ENCODE data around the gene B9D1.

B9D1 gene

DNA sequence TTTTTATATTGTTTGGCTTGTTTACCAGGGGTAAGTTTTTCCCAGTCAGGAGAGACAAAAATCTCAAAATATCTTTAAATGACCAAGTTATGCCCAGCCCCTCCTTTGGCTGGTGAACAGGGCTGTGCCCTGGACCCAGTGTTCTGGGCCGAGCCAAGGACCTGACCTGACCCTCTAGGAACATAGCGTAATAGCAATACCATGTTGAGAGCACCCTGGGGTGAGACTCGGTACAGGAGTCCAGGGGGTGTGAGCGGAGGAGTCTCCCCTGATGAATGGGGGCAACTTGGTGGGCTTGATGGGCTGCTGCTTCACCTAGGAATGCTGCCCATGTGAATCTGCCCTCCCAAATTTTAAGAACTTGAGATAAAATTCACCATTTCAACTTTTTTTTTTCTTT, 47.4 kb downstream of the B9D1 start:
- Mint-ChIP-seq H3K4me3 (no peak overlapping the region), H3K4me1 (no peaks in the 10 kb centered on the region), H3K27ac (no peak overlapping the region), H3K36me3 (peaks cover 5% of the 10 kb centered on the region), H3K27me3 (no peaks in the 10 kb centered on the region), H3K9me3 (no peaks in the 10 kb centered on the region)

DNA sequence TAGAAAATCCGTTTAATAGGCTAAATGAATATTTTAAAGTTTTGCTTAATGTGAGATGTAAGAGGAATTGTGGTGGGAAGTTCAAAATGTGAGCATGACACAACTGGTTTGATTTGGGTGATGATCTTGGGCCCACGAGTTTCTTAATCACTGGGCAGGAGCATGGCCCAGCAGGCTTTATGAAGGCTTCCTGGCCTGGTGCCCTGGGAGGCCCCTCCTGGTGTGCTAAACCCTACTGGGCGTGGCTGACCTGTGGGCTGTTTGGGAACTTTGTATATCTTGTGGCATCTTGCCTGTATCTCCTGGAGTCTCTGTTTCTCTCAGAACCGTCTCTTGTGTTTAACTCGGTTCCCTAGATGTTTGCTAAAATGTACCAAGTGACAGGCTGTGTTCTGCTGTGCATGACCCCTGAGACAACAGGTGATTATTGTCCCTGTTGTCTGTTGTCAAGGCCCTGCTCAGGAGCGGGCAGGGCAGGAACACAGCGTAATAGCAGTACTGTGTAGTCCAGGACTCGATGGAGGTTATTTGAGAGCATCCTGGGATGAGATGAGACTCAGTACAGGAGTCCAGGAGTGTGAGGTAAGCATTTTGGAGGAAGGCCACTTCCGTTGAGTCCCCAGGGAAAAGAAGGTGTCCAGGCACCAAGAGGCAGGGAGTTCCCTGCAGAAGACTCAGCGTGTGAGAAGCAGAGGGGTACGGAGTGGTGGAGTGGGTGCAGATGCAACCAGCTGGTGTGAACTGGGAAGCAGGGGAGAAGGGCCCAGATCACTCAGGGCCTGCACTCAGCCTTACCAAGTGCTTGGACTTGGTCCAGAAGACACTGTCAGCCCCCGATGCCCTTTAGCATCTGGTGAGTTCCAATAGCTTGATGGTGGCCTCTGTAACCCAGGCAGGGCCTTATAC, 48.5 kb downstream of the B9D1 start:
- no peaks in the 10 kb centered on the region for H3K4me1 Mint-ChIP-seq
- no peaks in the 10 kb centered on the region for H3K9me3 Mint-ChIP-seq
- no peak overlapping the region for H3K4me3 Mint-ChIP-seq
- H3K36me3 Mint-ChIP-seq = peaks cover 5% of the 10 kb centered on the region
- no peaks in the 10 kb centered on the region for H3K27me3 Mint-ChIP-seq
- H3K27ac Mint-ChIP-seq = no peak overlapping the region

DNA sequence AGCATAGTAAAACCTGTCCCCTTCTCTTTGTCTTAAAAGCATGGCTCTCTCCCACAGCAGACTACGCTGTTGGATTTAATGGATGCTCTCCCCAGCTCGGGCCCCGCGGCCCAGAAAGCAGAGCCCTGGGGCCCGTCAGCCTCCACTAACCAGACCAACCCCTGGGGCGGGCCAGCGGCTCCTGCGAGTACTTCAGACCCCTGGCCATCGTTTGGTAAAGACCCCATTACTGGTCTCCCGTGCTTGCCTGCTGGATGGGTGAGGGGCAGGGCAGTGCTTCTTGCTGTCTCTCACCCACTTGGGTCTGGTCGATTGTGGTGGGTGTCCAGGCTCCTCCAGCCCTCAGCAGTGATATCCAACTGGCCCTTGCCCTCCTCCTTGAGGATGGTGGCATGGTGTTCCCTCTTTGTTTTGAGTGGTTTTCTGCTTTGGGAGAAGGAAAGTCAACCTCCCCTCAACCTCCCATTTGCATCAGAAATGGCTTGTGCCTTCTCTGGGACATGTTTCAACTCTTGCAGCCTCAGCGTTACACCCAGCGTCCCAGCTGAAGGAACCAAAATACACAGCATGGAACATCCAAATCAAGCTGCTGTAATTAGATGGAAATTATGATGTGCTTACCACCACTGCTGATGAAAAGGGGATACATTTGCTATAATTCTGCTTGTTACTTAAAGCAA, 49.3 kb downstream of the B9D1 start:
- Mint-ChIP-seq H3K27ac (no peak overlapping the region), H3K27me3 (peaks cover 5% of the 10 kb centered on the region)

DNA sequence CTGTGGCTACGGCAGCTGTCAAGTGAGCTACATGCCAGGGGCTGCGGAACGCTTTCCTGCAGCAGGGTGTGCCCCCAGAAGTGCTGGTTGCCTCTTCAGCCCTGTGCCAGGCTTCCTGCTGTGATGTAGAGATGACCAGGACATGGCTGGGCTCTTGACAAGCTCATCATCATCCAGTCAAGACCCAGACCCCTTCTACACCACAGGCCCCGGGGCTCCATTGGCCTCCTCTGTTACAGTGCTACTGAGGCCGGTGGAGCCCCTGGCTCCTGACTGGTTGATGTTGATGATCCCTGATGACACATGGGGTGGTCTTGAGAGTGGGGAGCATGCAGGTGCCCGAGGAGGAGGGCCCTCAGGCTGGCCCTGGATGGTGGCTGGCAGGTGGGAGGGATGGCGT, 50.1 kb downstream of the B9D1 start:
- Mint-ChIP-seq H3K27me3 (peaks cover 10% of the 10 kb centered on the region), H3K4me3 (no peak overlapping the region), H3K9me3 (no peaks in the 10 kb centered on the region), H3K4me1 (peaks cover 5% of the 10 kb centered on the region), H3K36me3 (peaks cover 5% of the 10 kb centered on the region), H3K27ac (no peak overlapping the region)

More for the DNA sequence above, 49.3 kb downstream of the B9D1 start:
- H3K4me3 Mint-ChIP-seq = no peak overlapping the region
- no peaks in the 10 kb centered on the region for H3K4me1 Mint-ChIP-seq
- no peaks in the 10 kb centered on the region for H3K9me3 Mint-ChIP-seq
- H3K36me3 Mint-ChIP-seq = peaks cover 5% of the 10 kb centered on the region

DNA sequence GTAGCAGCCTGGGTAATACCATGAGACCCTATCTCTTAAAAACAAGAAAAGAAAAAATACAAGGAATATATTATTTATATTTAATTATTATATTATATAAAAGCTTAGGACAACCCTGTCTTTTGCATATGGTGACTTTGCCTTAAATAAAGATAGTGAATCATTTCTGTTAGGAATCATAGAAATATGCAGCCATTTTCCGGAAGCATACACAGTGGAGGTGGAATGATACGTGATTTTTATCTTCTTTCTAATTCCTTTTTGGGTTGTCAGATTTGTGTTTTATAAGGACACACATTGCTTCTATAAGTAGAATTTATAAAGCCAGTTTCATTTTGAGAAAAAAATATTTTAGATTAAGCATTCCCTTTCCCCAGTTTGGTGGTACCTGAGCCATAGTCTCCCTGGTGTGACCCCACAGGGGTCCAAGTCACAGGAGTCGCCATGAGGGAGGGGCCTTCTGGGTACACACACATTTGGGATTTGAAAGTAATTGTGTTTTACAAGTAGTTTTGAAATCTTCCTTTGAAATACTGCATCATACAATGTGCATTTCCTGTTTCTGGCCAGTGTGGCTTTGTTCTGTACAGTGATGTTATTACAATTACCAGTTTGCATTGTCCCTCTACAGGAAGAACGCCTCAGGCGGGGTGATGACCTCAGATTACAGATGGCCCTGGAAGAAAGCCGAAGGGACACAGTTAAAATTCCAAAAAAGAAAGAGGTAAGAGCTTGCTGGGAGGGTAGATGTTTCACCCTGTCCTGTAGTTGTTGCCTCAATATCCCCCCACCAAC, 50.9 kb downstream of the B9D1 start:
- no peak overlapping the region for H3K27ac Mint-ChIP-seq
- H3K4me1 Mint-ChIP-seq = peaks cover 9% of the 10 kb centered on the region
- no peaks in the 10 kb centered on the region for H3K9me3 Mint-ChIP-seq
- H3K36me3 Mint-ChIP-seq = peaks cover 5% of the 10 kb centered on the region
- H3K27me3 Mint-ChIP-seq = peaks cover 10% of the 10 kb centered on the region
- H3K4me3 Mint-ChIP-seq = no peak overlapping the region

DNA sequence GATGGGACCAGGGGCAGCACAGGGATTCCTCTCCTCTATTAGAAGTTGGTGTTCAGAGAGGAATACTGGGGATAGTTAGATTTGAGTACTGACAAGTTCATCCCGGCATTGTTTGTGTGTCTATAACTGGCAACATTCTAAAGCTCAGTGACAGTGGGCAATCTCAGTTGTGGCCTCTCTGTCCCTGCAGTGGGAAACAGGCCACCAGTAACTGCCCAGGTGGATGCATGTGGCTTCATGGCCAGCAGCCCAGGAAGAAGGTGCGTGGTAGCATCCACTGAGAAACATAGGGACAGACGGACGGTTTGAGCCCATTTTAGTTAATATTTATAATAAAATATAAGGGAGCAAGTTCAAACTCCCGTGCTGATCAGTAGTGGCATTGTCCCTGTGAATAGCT, 51.5 kb downstream of the B9D1 start:
- peaks cover 15% of the 10 kb centered on the region for H3K4me1 Mint-ChIP-seq
- peaks cover 5% of the 10 kb centered on the region for H3K36me3 Mint-ChIP-seq
- H3K9me3 Mint-ChIP-seq = no peaks in the 10 kb centered on the region
- no peak overlapping the region for H3K27ac Mint-ChIP-seq
- H3K27me3 Mint-ChIP-seq = peaks cover 15% of the 10 kb centered on the region
- no peak overlapping the region for H3K4me3 Mint-ChIP-seq

DNA sequence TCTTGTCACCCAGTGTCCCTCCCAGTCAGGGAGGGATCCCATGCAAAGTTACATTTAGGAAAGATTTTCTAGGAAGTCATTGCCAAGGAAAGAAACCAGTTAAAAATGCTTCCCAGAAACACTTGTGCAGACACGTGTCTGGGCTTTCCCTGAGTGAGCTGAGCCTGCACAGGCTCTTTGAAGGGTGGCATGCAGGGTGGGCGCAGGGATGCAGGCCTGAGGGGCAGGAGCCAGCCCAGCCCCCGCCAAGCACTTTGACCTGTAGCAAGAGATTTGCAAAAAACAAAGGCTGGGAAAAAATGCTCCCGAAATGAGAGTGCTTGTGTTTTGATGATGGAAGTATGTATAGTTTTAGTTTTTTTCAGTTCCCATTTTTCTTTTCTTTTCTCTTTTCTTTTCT, 52.4 kb downstream of the B9D1 start:
- no peak overlapping the region for H3K4me3 Mint-ChIP-seq
- H3K27me3 Mint-ChIP-seq = peaks cover 15% of the 10 kb centered on the region
- peaks cover 24% of the 10 kb centered on the region for H3K4me1 Mint-ChIP-seq
- H3K9me3 Mint-ChIP-seq = no peaks in the 10 kb centered on the region
- no peak overlapping the region for H3K27ac Mint-ChIP-seq
- peaks cover 5% of the 10 kb centered on the region for H3K36me3 Mint-ChIP-seq

DNA sequence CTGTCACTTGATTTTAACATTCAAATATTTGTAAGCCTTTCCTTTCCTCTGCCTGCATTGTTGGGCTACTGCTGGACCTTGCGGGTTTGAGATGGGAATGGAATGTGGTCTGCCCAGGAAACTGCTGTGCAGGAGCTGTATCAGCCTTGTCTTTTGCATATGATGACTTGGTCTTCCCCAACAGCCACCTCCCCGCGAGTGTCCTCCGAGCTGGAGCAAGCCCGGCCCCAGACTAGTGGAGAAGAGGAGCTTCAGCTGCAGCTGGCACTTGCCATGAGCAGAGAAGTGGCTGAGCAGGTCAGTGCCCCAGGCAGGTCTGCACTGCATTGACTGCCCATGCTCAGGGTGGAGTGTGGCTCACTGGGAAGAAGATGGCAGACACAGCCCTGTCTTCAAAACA, 52.8 kb downstream of the B9D1 start:
- no peak overlapping the region for H3K4me3 Mint-ChIP-seq
- peaks cover 5% of the 10 kb centered on the region for H3K36me3 Mint-ChIP-seq
- H3K9me3 Mint-ChIP-seq = no peaks in the 10 kb centered on the region
- peaks cover 15% of the 10 kb centered on the region for H3K27me3 Mint-ChIP-seq
- peaks cover 24% of the 10 kb centered on the region for H3K4me1 Mint-ChIP-seq
- H3K27ac Mint-ChIP-seq = no peak overlapping the region

DNA sequence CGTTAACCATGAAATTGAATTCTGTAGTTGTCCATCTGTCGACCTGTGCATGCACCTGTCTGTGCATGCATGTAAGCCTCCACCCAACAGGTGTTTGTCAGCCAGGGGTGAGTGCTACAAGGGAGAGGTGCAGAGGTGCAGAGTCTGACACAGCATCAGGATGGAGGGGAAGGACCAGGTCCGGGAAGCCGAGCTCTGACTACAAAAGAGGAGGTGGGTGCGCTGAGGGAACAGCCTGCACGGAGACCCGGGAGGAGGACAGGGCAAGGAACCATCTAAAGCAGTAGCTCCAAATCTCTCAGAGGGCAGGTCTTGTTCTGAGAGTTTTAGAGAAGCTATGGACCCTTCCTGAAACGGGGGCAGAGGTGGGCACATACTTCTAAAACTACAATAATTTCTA, 54.1 kb downstream of the B9D1 start:
- H3K27ac Mint-ChIP-seq = no peak overlapping the region

DNA sequence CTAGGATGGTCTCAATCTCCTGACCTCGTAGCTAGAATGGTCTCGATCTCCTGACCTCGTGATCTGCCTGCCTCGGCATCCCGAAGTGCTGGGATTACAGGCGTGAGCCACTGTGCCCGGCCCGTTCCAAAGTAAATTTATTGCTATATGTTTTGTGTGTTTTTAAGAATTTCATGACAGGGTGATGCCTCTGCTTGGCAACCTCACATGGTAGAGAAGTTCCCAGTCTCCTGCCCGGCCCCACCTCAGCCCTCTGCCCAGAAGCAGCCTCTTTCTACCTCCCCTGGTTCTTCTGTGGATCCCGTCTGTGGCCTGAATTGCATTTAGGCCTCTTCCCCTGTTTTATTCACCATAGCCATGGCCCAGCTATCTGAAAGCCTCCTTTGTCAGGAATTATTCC, 55.0 kb downstream of the B9D1 start:
- peak overlapping the region; percentile 42 for H3K4me3 Mint-ChIP-seq
- peaks cover under 1% of the 10 kb centered on the region for H3K36me3 Mint-ChIP-seq
- H3K9me3 Mint-ChIP-seq = no peaks in the 10 kb centered on the region
- peaks cover 15% of the 10 kb centered on the region for H3K27me3 Mint-ChIP-seq
- peaks cover 24% of the 10 kb centered on the region for H3K4me1 Mint-ChIP-seq
- H3K27ac Mint-ChIP-seq = no peak overlapping the region

More for the DNA sequence above, 54.1 kb downstream of the B9D1 start:
- Mint-ChIP-seq H3K4me3 (no peak overlapping the region), H3K36me3 (peaks cover 2% of the 10 kb centered on the region), H3K4me1 (peaks cover 24% of the 10 kb centered on the region), H3K27me3 (peaks cover 15% of the 10 kb centered on the region), H3K9me3 (no peaks in the 10 kb centered on the region)

DNA sequence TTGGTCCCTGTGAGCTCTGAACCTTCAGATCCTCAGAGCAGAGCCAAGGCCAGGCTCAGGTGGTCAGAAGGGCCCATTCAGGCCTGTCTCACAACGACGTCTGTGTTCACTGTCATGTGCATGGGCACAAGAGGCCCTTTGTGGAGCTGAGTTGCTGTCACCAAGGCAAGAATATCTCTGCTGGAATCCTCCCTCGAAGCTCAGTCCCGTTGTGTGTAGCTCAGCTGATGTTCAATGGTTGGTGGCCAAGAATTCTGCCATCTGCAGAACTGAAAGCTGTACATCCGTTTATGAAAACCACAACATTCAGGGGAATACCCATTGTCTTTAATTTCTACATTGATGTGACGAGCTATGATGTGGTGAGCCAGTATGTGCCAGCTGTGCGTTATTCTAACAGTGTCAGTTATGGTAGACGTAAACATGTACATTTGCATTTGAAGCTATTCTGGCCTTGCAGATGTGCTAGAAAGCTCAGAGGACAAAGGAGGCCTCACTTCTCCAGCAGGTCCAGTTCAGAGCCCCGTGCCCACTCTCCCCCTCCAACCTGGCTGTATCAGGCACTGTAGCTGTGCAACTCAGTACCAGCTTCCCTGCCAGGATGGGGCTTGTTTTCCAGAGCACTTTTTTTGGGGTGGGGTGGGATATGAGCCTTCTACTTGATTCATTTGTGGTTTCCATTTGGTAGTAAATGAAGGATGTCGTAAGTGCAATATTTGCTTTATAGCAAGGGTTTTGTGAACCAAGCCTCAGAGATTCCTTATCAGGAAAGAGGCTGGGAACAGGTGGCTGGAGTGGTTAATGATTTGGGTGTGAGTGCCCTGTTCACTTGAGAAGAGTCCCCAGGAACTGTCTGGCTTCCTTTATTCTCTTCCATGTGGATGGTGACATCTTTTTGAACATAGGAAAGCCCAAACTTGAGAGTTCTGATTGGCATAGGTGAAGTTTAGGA, 56.1 kb downstream of the B9D1 start:
- Mint-ChIP-seq H3K36me3 (no peaks in the 10 kb centered on the region), H3K4me1 (peaks cover 24% of the 10 kb centered on the region), H3K4me3 (no peak overlapping the region), H3K27ac (peak overlapping the region; percentile 69), H3K27me3 (peaks cover 15% of the 10 kb centered on the region), H3K9me3 (no peaks in the 10 kb centered on the region)

DNA sequence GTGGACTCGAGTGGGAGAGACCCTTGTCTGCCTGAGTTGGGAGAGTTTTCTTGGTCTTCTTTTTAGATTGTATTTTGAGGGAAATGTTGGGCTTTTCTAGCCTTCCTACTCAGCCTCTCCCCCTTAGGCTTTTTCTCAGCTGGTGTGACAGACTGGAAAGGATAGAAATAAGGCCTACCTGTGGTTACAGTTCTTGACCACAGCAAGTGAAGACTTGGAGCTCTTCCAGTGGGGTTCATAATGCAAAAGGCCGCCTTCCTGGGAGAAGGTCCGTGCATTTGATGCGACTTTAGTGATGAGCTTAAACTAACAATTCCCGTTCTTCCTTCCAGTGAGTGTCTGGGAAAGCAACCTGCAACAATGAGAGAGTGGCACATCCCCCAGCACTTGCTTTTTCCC, 56.8 kb downstream of the B9D1 start:
- Mint-ChIP-seq H3K27ac (no peak overlapping the region), H3K36me3 (no peaks in the 10 kb centered on the region), H3K4me1 (peaks cover 24% of the 10 kb centered on the region), H3K27me3 (peaks cover 15% of the 10 kb centered on the region), H3K9me3 (no peaks in the 10 kb centered on the region), H3K4me3 (no peak overlapping the region)

DNA sequence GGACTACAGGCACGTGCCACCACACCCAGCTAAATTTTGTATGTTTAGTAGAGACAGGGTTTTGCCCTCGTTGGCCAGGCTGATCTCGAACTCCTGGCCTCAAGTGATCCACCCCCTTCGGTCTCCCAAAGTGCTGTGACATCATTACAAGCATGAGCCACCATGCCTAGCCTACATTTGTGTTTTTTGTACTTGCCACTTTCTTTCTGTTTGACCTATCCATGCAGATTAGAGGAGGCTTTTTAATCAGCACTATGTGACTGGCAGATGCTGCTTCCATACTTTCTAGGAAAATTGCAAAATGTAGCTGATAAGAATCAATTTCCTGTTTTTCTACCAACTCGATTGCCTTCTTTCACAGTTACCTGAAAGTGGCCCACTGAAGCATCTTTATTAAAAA, 57.3 kb downstream of the B9D1 start:
- no peak overlapping the region for H3K27ac Mint-ChIP-seq
- H3K4me1 Mint-ChIP-seq = peaks cover 24% of the 10 kb centered on the region
- peaks cover 15% of the 10 kb centered on the region for H3K27me3 Mint-ChIP-seq
- no peak overlapping the region for H3K4me3 Mint-ChIP-seq
- no peaks in the 10 kb centered on the region for H3K9me3 Mint-ChIP-seq
- H3K36me3 Mint-ChIP-seq = no peaks in the 10 kb centered on the region

DNA sequence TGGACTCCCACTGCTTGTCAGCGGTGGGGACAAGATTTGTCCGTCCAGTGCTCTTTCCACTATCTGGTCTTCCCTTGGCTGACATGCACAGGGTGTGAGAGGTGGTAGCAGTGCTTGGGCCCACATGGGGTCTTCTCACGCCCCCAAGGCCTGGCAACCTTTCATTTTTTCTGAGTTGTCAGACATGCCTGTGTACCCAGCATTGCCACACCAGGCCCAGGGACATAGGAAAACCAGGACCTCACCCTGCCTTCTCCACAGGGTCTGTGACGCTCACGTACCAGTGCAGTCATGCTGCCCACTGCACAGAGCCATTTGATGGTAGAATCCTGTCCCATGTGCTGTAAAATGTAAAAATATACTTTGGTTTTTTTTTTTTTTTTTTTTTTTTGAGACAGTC, 57.8 kb downstream of the B9D1 start:
- Mint-ChIP-seq H3K9me3 (no peaks in the 10 kb centered on the region), H3K4me1 (peaks cover 24% of the 10 kb centered on the region), H3K36me3 (no peaks in the 10 kb centered on the region), H3K27ac (no peak overlapping the region), H3K27me3 (peaks cover 15% of the 10 kb centered on the region), H3K4me3 (no peak overlapping the region)

DNA sequence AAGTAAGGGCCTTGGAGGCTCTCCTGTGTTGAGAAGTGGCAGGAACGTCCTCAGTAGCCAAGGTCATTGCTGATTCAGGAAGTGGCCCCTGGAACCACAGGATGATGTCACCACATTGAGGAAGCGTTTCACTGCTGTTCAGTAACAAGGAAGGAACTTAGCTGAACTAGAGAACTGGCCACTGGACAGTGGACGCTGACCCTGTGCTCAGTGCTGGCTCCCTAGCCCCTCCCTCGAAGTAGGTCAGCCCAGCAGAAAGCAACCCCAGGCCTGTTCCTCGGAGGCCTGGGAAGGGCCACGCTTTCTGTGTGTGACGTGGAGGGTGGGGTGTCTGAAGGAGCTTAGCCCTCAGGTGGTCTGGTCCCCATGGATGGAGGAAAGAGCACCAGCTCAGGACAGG, 58.3 kb downstream of the B9D1 start:
- Mint-ChIP-seq H3K9me3 (no peaks in the 10 kb centered on the region), H3K4me1 (peaks cover 24% of the 10 kb centered on the region), H3K27ac (no peak overlapping the region), H3K36me3 (no peaks in the 10 kb centered on the region), H3K4me3 (no peak overlapping the region), H3K27me3 (peaks cover 15% of the 10 kb centered on the region)
